Esophagus squamous epithelium (tissue), 4 donors: ENCODE results near the gene SHISA6.

Experiments used
- POLR2A ChIP-seq, 4 donors: fragments of 450-650 bp; IDR thresholded peaks; one replicate each; pipeline ENCODE4 v1.6.1; 2017; ENCODE audit warnings: antibody characterized with exemption in 4 of 4, mild to moderate bottlenecking in 4 of 4, moderate library complexity in 3 of 4
- TF ChIP-seq, protein P1 (sequence below), 6 experiments: fragments of 450-650 bp in 4 of 6; fragments of 200-600 bp in 2 of 6; sonication (generic) in 2 of 6; IDR thresholded peaks; one replicate each; pipeline ENCODE4 v1.5.1; 2016 to 2019; ENCODE audit warnings: antibody characterized with exemption in 6 of 6, mild to moderate bottlenecking in 4 of 6, moderate library complexity in 4 of 6

DNA sequence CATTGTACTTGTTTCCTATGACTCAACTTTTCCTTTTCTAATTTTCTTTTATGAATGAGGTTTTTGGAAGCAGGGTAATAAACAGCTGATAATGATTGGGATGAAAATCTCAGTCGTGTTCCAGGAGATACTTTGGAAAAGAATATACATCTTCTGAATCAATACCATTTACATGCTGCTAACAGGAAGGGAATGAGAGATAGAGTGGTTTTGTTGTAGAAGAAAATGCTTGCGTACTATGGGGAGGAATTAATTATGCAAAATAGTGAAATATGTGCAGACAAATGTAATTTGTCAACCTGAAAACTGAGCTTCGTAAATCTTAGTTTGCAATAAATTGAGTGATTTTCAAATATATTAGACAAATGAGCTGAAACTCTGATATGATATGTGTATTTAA is 24.0 kb upstream of the SHISA6 start:
- TF ChIP-seq, protein P1, sequence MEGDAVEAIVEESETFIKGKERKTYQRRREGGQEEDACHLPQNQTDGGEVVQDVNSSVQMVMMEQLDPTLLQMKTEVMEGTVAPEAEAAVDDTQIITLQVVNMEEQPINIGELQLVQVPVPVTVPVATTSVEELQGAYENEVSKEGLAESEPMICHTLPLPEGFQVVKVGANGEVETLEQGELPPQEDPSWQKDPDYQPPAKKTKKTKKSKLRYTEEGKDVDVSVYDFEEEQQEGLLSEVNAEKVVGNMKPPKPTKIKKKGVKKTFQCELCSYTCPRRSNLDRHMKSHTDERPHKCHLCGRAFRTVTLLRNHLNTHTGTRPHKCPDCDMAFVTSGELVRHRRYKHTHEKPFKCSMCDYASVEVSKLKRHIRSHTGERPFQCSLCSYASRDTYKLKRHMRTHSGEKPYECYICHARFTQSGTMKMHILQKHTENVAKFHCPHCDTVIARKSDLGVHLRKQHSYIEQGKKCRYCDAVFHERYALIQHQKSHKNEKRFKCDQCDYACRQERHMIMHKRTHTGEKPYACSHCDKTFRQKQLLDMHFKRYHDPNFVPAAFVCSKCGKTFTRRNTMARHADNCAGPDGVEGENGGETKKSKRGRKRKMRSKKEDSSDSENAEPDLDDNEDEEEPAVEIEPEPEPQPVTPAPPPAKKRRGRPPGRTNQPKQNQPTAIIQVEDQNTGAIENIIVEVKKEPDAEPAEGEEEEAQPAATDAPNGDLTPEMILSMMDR (IDR thresholded peaks at IDR 0.05) = no peak
- TF ChIP-seq POLR2A (IDR thresholded peaks at IDR 0.05) = no peak
